ENCODE measurements around the gene SLC4A8. TPM values are rescaled to one million over a fixed set of nuclear protein-coding genes. Genes with fewer than 3 reads are reported as not detected.

Gene SLC4A8
- polyA plus RNA-seq, 2 of the 4 experiments (the other 2 are of a cell fraction): 1.1 to 2.3 TPM

DNA sequence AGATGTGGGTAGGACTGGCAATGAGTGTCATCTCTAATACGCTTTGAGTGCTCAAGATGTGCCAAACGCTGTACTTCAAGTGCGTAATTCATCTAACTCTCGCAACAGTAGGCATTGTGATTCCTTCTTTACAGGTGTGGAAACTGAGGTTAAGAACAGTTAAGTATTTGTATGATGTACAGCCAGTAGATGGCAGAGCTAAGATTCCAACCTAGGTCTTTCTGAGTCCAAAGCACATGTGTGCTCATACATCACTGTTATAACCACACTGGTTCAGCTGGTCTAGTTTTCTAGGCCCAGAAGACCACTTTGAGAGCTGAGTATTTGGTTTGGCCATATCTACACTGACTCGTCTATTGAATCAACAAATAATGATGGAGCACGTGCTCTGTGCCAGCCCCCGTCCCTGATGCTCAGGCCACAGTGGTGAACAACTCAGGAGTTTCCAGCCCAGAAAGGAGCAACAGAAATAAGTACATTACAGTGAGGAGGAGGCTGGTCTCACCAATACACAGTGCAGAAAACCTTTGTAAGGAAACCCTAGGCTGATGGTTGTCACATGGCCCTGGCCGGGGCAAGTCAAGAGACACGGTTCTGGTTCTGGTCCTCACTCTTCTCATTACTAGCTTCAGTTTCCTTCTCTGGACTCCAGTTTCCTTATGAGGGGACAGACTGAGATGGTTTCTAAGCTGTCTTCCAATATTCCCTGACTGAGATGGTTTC is 97.1 kb downstream of the SLC4A8 start:
- CTCF ChIA-PET: interaction anchor here (0.6 to 16.3 kb wide), 8 partner anchors 10 to 371 kb away, joined by 3 to 245 read pairs (median 4); partner anchors contain the start of gene SLC4A8
- H3K4me3 ChIP-seq: no peak overlapping the region
- ATAC-seq: peak in 1 of 2 experiments; percentile 59; a peak in 3 of 6 replicates
- TF ChIP-seq, protein P1, sequence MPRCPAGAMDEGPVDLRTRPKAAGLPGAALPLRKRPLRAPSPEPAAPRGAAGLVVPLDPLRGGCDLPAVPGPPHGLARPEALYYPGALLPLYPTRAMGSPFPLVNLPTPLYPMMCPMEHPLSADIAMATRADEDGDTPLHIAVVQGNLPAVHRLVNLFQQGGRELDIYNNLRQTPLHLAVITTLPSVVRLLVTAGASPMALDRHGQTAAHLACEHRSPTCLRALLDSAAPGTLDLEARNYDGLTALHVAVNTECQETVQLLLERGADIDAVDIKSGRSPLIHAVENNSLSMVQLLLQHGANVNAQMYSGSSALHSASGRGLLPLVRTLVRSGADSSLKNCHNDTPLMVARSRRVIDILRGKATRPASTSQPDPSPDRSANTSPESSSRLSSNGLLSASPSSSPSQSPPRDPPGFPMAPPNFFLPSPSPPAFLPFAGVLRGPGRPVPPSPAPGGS (IDR thresholded peaks at IDR 0.05): no peak
- TF ChIP-seq, protein P2, sequence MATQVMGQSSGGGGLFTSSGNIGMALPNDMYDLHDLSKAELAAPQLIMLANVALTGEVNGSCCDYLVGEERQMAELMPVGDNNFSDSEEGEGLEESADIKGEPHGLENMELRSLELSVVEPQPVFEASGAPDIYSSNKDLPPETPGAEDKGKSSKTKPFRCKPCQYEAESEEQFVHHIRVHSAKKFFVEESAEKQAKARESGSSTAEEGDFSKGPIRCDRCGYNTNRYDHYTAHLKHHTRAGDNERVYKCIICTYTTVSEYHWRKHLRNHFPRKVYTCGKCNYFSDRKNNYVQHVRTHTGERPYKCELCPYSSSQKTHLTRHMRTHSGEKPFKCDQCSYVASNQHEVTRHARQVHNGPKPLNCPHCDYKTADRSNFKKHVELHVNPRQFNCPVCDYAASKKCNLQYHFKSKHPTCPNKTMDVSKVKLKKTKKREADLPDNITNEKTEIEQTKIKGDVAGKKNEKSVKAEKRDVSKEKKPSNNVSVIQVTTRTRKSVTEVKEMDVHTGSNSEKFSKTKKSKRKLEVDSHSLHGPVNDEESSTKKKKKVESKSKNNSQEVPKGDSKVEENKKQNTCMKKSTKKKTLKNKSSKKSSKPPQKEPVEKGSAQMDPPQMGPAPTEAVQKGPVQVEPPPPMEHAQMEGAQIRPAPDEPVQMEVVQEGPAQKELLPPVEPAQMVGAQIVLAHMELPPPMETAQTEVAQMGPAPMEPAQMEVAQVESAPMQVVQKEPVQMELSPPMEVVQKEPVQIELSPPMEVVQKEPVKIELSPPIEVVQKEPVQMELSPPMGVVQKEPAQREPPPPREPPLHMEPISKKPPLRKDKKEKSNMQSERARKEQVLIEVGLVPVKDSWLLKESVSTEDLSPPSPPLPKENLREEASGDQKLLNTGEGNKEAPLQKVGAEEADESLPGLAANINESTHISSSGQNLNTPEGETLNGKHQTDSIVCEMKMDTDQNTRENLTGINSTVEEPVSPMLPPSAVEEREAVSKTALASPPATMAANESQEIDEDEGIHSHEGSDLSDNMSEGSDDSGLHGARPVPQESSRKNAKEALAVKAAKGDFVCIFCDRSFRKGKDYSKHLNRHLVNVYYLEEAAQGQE (IDR thresholded peaks at IDR 0.05): no peak
- 0 out of 5 replicates have a peak, but pooled peaks of 1 of the 2 experiments have one; percentile 9 for TF ChIP-seq RAD21 (conservative IDR thresholded peaks at IDR 0.05 in 1 of 2, IDR thresholded peaks at IDR 0.05 in 1 of 2)
- TF ChIP-seq, protein P3, sequence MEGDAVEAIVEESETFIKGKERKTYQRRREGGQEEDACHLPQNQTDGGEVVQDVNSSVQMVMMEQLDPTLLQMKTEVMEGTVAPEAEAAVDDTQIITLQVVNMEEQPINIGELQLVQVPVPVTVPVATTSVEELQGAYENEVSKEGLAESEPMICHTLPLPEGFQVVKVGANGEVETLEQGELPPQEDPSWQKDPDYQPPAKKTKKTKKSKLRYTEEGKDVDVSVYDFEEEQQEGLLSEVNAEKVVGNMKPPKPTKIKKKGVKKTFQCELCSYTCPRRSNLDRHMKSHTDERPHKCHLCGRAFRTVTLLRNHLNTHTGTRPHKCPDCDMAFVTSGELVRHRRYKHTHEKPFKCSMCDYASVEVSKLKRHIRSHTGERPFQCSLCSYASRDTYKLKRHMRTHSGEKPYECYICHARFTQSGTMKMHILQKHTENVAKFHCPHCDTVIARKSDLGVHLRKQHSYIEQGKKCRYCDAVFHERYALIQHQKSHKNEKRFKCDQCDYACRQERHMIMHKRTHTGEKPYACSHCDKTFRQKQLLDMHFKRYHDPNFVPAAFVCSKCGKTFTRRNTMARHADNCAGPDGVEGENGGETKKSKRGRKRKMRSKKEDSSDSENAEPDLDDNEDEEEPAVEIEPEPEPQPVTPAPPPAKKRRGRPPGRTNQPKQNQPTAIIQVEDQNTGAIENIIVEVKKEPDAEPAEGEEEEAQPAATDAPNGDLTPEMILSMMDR (IDR thresholded peaks at IDR 0.05): 0 out of 3 replicates have a peak, but pooled peaks have one; percentile 16
- no peak for DNase-seq (ENCODE audit: low read depth in 1 of 2, low spot score in 1 of 2)
- H3K4me2 ChIP-seq: no peak overlapping the region
- WGBS (ENCODE audit: missing lambda C conversion rate): 67% methylated on average over 9 of the region's 9 CpGs
- H3K27ac ChIP-seq: no peak overlapping the region
- H3K9me3 ChIP-seq: no peaks in the 10 kb centered on the region
- no peak for FAIRE-seq
- POLR2A ChIA-PET: no interaction called here
- no peaks in the 10 kb centered on the region for H3K4me1 ChIP-seq

DNA sequence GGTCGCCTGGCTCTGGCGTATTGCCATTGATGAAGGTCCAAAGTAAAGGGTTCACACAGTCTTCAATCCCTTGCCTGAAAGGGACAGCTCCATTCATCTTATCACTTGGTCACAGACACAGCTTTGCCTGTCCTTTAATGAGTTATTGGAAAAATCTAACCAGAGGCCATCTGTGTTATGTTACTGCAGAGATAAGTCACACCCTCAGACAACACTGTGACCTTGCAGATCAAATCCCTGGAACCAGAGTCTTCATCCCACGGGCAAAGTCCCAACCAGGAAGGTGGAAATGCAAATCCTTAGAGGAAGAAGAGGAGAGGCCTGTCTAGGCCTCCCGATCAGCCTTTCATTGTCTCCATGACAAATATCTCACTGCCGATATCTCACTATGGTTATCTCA is 98.1 kb downstream of the SLC4A8 start:
- 48% methylated on average over 5 of the region's 5 CpGs for WGBS (ENCODE audit: missing lambda C conversion rate)
- Histone ChIP-seq H3K4me3 (no peak overlapping the region), H3K4me1 (no peaks in the 10 kb centered on the region), H3K27ac (no peak overlapping the region), H3K9me3 (no peaks in the 10 kb centered on the region), H3K4me2 (no peak overlapping the region)
- CTCF ChIA-PET: interaction anchor here (1.3 to 16.3 kb wide), 4 partner anchors 9 to 301 kb away, joined by 5 to 245 read pairs (median 26); partner anchors contain the start of gene SLC4A8
- TF ChIP-seq, protein P1 (IDR thresholded peaks at IDR 0.05): no peak
- TF ChIP-seq EHF (CRISPR knock-in tag; IDR thresholded peaks at IDR 0.05): no peak
- TF ChIP-seq CBX2 (IDR thresholded peaks at IDR 0.05; ENCODE audit: borderline replicate concordance, low read depth): no peak
- TF ChIP-seq, protein P3 (IDR thresholded peaks at IDR 0.05): no peak
- TF ChIP-seq, protein P4, sequence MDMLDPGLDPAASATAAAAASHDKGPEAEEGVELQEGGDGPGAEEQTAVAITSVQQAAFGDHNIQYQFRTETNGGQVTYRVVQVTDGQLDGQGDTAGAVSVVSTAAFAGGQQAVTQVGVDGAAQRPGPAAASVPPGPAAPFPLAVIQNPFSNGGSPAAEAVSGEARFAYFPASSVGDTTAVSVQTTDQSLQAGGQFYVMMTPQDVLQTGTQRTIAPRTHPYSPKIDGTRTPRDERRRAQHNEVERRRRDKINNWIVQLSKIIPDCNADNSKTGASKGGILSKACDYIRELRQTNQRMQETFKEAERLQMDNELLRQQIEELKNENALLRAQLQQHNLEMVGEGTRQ (IDR thresholded peaks at IDR 0.05): no peak
- no peak for TF ChIP-seq NR3C1 (IDR thresholded peaks at IDR 0.05)
- no peak for TF ChIP-seq FOXS1 (CRISPR knock-in tag; IDR thresholded peaks at IDR 0.05)
- TF ChIP-seq RFX5 (IDR thresholded peaks at IDR 0.05): no peak
- no peak for TF ChIP-seq HOXB5 (CRISPR knock-in tag; IDR thresholded peaks at IDR 0.05)
- no peak for TF ChIP-seq FOSB (CRISPR knock-in tag; IDR thresholded peaks at IDR 0.05)
- TF ChIP-seq NPAS2 (CRISPR knock-in tag; IDR thresholded peaks at IDR 0.05; ENCODE audit: borderline replicate concordance): no peak
- no peak for TF ChIP-seq POLR2A (IDR thresholded peaks at IDR 0.05; ENCODE audit: low read length)
- TF ChIP-seq, protein P5, sequence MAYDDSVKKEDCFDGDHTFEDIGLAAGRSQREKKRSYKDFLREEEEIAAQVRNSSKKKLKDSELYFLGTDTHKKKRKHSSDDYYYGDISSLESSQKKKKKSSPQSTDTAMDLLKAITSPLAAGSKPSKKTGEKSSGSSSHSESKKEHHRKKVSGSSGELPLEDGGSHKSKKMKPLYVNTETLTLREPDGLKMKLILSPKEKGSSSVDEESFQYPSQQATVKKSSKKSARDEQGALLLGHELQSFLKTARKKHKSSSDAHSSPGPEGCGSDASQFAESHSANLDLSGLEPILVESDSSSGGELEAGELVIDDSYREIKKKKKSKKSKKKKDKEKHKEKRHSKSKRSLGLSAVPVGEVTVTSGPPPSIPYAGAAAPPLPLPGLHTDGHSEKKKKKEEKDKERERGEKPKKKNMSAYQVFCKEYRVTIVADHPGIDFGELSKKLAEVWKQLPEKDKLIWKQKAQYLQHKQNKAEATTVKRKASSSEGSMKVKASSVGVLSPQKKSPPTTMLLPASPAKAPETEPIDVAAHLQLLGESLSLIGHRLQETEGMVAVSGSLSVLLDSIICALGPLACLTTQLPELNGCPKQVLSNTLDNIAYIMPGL (CRISPR knock-in tag; IDR thresholded peaks at IDR 0.05; ENCODE audit: borderline replicate concordance): no peak
- TF ChIP-seq, protein P6, sequence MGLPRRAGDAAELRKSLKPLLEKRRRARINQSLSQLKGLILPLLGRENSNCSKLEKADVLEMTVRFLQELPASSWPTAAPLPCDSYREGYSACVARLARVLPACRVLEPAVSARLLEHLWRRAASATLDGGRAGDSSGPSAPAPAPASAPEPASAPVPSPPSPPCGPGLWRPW (IDR thresholded peaks at IDR 0.05): no peak
- DNase-seq (ENCODE audit: low read depth in 1 of 2, low spot score in 1 of 2) (no peak), FAIRE-seq (no peak), ATAC-seq (no peak)
- POLR2A ChIA-PET: no interaction called here
